Measurements from ENCODE around the gene ITPR1.
A peak's percentile ranks its signal among the peaks of the same experiment; 100 is the strongest.

Gene ITPR1

DNA sequence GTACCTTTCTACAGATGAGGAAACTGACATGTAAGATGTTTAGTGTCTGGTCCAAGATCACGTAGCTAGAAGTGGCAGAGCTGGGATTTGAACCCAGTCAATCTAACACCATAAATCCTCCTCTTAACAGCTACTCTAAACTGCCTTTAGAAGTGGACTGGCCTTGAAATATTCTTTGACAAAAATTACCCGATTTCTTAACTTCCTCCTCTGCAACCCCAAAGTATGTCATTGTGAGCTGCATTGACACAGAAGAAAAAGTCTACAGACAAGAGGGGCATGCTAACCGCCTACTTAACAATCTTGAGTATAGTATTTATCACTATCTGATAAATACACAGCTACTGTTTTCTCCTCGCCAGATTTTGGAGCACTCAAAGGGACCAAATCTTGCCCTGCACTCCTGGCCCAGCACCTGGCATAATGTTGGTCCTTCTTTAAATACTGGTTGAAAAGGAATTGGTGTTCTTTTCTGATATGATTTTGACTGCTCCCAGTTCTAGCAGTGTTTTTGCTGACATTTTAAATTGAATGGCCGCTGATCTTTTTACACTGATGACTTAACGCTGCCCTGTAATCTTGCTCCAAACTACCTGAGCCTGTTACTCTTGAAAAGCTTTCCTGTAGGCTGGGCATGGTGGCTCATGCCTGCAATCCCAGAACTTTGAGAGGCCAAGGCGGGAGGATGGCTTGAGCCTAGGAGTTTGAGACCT lies 36.9 kb downstream of the ITPR1 start:
- DNase-seq: no peak

DNA sequence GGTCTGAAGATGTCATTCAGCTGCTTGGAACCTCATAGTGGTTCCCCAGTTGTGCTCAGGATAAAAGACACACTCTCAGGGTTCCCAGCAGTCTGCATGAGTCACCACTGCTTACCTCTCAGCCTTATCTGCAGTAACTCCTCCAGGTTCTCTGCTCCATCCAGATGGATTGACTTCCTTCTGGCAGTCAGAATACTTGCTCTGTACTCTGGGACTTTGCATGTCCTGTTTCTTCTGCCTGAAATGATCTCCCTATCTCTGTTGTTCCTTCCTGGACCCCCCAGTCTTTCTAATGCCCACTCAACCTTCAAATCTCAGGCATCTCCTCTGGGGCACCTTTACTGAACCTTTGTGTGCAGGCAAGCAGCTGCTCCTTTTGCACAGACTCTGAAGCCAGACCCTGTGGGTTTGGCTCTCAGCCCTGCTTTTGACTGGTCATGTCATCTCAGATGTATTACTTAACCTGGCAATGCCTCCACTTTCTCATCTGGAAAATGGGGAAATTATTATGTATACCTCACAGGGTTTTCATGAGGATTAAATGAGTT lies 38.4 kb downstream of the ITPR1 start:
- DNase-seq: no peak

DNA sequence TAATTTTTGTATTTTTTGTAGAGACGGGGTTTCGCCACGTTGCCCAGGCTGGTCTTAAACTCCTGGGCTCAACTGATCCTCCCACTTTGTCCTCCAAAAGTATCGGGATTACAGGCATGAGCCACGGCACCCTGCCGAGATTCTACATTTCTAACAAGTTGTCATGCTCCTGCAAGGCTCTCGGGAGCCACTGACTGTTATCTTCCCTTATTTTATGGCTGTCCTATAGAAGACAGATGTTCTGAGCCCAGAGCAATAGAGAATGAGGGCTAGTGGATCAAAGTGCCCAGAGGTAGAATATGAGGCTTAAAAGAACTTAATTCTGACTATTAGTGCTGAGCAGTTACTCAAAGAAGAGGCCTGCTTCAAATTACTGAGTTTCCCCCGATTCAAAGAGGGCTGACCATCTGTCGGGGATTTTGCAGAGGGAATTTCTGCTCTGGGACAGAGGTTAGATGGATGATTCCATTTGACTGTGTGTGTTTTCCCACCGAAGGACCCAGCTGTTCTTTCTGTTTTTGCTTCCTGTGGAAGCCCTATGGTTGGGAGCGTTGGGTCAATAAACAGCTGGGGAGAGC lies 39.5 kb downstream of the ITPR1 start:
- DNase-seq: no peak

DNA sequence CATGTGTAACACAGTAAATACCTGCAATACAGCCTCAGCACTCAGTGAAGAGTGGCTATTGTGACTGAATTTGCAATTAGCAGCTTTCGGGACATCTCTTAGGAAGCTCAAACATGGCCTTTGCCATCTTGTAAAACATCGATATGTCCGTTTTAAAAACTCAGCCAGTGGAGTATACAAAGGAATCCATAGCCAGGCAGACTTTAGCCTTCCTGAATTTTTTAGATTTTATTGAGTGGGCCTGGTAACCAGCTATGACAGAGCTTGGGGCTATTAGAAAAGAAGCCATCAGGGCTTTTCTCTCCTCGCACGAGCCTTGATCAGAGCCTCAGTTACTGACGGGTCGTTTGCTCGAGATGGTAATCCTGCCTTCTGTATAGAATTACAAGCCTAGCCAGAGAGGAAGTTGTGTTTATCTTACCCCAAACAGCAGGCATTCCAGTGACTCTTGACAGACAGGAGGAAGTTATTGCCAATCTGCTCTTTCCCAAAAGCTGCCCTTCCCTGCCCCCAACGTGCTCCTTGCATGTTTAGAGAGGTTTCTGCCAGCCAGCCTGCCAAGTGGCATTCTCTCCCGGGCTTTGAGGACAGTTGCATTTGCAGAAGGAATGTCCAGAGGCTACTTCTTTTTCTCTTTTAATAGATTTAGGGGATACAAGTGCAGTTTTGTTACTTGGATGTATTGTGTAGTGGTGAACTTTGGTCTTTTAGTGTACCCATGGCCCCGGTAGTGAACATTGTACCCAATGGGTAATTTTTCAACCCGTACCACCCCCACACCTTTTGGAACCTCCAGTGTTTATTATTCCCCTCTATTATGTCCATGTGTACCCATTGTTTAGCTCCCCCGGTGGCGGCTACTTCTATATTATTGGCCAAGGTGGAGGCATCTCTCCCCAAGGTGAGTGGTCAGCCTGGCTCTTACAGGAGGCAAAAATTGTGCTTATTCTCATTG lies 40.6 kb downstream of the ITPR1 start:
- peak in 2 of 56 donors; percentile 2 to 10 for DNase-seq

DNA sequence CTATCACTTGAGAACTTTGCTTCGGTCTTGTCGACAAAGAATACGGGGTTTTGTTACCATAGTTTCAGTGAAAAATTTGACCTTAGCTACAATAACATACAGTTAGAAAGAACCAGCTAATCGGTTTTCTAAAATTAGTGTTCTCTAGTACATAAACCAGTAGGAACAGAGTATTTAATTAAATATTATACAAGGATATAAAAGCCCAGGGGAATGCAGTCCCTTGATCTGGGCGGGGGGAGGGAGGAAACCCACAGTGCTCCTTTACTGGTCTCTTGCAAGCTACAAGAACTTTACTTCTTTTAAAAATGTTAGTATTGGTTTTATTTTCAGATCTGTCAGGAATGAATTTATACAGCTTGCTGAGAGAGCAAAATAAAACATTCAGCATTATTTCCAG lies 41.8 kb downstream of the ITPR1 start:
- DNase-seq: no peak

DNA sequence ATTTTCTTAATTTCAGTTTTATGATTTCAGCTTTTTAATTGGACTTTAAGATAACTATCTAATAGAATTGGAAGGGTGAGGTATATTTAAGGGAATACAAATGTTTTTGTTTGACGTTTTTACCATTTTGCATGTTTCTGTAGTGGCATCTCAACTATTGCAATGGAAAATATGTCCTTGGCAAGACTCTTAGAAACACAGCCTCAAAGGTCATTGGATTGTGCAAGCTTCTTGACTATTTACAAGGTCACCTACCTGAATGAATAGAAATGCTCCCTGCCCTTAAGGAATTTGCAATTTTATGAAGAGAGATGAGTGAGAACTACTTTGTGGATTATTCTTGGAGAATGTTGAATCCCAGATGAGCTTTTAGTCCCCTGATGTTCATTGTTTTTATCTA lies 43.1 kb downstream of the ITPR1 start:
- DNase-seq: no peak

DNA sequence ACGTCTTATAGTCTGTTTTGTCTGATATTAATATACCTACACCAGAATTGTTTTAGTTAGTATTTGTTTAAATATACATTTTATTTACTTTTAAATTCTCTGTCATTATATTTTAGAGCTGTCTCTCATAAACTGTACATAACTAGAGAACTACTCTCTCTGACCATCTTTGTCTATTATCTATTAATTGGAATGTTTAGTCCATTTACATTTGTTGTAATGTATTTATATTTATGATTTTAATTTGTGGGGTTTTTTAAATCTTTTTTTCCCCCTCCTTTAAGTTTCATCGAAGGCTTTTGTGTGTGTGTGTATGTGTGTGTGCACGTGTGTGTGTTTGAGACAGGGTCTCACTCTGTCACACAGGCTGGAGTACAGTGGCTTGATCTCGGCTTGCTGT lies 47.1 kb downstream of the ITPR1 start:
- no peak for DNase-seq

DNA sequence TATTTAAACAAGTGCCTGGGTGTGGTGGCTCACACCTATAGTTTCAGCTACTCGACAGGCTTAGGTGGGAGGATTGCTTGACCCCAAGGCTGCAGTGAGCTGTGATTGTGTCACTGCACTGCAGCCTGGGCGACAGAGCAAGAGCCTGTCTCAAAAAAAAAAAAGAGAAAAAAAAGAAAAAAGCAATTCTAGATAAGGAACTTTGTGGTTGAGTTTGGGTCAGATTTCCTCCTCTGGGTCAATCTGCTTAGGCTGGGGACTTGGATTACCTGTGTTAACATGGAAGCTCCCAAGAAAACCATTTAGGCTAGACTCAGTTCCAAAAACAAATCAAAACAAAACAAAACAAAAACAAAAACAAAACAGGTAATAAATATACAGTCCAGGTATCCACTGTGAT lies 50.0 kb downstream of the ITPR1 start:
- DNase-seq: no peak

DNA sequence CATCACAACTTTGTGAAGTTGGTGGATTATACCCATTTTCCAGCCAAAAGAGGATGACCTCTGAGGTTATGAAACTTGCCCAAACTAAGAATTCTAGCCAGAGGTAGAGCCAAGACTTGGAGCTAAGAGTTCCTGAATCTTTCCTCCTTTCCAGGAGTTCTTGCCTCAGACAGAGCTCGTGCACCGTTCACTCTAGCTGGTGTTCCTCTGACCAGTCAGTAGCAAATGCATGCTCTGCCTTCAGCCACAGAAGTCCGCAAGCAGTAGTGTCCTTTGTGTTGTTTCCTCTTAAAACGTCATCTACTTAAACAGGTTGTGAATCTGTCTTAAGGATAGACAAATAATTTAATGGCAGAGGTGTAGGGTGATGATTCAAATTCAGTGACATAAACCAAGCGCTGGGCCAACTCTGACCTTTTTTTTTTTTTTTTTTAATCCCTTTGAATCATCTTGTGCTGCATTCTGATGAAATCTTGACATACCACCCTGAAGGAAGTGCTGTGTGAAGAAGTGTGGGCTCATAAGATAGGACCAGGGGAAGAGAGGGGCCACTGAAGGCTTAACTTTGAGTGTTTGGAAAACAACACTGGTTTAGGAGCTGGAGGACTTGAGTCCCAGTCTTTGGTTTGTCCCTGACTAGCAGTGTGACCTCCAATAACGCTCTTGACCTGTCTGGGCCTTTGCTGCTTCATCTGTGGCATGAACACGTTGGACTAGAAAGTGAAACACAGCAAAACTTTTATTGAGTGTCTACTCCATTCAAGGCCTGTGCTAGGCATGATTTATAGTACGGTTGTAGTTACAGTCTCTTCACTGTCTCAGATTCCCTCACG lies 53.4 kb downstream of the ITPR1 start:
- DNase-seq: no peak

DNA sequence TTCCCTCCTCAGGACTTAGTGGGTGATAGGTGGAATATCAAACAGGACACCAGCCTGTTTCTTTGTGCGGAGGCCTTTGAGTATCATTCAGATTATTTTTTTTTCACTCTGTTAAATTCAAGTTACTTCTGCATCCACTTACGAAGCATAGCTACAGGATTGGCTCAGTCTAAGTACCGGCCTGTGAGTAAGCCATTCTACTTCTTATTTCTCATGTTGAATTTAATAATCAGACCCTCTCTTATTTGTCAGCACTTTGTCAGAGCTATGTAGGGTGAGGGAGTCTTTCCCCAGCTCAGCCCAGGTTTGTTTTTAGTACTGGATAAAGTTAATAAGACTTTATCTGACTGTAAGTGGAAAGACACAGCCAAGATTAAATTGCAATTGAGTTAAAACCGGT lies 54.7 kb downstream of the ITPR1 start:
- no peak for DNase-seq

DNA sequence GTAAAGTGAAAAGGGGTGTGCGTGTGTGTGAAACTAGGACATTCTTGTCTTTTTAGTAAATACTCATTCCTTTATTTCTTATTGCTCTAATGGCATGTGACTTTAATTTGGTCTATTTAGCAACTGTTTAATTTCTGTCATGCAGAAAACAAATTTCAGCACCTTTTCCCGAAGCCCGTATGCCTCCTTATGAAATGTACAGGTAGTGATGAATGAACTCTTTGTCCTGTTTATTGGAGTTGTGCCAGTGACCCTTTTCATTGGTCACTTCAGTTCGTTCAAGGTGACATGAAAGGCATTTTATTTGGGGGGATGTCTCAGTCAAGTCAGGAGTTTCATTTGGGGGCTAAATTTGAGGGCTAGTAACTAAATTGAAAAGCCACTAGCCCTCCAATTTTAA lies 55.2 kb downstream of the ITPR1 start:
- DNase-seq: no peak

DNA sequence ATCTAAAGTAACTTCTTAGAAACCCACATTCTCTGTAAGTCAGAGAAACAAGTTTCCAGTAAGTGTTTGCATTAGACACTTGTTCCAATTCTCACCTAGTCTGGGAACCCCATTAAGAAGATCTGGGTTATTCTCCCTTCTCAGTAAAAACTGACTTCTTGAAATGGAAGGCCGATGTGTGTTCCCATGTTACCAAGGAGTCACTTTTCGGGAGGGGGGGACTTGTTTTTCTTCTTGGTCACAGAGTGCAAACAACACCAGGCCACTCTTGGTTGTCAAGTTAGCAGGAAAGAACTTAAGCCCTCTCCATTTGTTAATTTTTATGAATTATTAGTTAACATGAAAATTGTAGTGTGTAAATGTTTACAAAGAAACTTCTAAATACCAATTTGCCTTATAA lies 55.6 kb downstream of the ITPR1 start:
- no peak for DNase-seq

DNA sequence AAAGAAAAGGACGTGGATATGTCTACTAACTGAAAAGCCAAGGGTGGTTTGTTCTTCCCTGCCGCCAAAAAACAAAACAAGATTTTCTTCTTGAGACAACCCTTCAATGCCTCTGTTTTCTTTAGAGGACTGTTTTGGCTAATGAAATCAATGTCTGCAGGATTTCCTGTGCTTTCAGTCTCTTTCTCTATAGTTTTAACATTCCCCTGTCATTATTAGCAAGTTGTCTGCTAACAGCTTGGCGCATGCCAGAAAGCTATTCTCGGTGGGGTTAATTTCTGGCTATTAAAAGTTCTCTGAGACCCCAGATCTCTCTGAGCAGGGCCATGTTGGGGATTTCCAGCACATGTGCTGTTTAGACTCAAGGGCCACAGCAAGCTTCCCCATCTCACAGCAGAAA lies 56.7 kb downstream of the ITPR1 start:
- DNase-seq: no peak

DNA sequence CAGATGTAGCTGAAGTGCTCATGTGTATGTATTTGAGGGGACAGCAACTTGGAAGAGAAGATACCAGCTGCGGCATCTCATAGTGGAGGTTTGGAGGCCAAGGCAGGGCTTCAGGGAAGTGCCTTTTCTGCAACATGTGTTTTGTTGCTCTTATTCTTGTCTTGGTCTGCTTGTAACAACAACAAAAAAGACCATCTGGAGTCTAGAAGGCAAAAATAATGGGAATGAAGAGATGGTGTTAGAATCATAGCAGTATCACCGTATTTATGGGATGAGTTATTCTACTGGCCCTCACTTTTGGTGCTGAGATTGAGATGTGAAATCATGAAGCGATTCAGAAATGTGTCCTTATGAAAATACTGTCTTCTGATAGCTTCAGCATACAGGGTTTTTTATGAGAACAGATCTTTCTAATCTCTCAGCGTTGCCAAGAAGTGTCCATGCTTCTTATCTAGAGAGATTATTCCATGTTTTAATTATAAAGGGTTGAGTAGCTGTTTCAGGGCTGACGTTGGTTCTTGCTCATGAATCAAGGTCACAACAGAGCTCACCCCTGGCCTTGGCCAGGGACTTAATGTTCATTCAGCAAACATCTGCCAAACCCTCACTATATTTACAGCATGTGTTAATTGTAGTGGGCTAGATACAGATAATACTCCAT lies 58.0 kb downstream of the ITPR1 start:
- DNase-seq: no peak

DNA sequence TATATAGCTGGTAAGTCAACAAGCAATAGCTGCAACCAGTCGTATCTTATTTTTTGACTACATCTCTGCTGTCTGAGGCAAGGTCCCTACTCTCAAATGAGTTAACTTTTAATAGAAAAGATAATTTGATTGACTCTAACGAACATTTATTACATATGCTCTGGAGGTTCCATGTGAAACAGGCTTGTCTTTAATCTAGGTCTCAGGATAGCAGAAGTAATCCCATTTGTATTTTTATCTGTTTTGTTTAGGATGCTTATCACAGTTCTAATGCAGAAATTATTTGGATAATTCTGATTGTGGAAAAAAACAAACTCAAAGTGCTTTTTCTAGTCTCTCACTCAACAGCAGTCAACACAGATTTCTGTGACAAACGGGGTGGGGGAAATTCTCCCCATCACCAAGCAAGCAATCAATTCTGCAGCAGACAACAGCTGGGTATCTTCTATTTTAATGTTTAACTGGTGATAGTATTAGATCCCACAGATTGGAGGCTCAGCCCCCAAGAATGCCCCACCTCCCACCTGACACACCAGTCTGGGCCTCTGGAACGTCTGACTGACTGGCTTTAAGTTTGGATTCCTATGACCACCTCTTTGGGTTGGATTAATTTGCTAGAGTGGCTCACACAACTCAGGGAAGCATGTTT lies 58.8 kb downstream of the ITPR1 start:
- no peak for DNase-seq

DNA sequence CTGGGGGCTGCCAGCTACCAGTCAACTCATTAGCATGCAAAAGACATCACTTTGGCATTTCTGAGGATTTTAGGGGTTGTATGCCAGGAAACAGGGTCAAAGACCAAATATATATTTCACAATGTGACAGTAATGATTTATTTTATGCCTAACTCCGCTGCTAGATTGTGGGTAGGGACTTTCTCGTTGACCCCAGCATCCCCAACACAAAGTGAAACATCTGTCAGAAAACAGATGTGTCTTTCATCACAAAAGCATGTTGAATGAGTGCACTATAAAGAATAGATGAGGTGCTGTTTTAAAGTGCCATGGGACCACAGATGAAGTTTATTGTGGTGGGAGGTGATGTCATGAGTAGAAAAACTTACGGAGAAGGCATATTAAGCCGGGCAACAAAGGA lies 59.7 kb downstream of the ITPR1 start:
- DNase-seq: no peak

DNA sequence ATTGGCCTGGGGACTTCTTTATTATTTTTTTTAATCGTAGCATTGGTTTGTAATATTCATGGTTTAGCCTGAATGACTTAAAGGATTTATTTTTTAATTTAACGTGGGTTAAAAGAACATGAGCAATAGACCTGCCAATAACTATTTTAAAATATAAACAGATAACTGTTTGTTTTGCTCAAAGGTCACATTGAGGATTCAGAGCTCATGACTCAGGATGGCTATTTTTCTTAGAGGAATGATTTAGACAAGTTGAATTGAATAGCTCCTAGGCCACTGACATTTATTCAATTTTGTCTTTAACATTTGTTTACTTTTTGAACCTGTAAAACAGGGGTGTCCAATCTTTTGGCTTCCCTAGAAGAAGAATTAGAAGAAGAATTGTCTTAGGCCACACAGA lies 68.5 kb downstream of the ITPR1 start:
- DNase-seq: no peak

DNA sequence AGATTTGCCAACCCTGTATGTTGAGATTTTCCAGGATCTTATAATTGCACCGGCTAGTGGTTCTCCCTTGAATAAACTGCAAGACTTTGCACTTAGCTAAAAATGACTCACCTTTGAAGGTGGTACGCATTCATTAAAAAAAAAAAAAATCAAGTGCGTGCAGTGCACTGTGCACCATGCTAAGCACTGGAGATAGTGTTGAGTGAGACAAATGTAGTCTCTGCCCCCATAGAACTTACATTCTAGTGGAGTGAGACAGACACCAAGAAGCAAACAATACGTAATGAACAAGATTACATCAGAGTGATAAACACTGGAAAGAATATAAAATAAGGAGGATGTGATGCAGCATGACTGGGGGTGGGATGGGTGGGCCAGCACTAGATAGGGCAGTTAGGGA lies 69.4 kb downstream of the ITPR1 start:
- no peak for DNase-seq

DNA sequence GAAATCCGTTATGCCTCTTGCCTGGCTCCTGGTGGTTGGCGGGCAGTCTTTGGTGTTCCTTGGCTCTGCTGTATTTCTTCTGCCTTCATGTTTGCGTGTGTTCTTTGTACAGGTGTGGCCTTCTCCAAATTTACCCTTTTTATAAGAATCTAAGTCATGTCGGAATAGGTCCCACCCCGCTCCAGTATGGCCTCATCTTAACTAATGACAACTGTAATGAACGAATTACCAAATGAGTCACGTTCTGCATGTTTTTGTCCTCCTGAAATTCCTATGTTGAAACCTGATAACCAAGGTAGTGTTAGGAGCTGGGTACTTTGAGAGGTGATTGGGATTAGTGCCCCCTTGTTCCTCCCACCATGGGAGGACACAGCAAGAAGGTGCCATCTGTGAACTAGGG lies 71.1 kb downstream of the ITPR1 start:
- no peak for DNase-seq

DNA sequence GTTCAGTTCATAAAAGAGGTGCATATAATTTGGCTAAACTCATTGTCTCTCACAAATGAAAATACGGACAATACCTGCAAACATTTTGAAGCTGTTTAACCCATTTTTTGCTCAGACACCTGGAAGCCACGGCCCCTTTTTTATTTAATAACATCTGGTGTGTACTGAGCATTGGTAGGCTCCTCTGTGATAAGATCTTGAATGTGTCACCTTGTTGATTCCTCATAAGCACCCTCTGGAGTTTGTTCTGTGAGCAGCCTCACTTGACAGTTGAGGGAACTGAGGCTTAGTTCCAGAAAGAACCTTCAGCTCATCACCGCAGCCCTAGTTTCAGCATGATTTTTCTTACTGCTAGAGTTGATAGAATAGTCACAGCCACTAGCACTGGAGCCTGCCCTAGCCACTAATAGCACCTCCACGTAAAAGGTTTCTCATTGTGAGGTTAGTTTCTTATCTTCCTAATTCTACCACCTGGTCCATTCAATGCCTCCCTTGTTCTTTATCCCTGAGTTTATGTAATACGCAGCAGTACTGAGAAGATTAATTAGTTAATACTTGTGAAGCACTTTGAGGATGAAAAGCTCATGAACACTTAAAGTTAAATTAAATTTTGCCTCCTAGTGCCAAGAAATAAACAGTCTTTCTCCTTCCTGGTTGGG lies 71.9 kb downstream of the ITPR1 start:
- no peak for DNase-seq
